Astrocyte (in vitro differentiated cells and primary cell): ENCODE data around the gene BTRC. TPM values are rescaled to one million over a fixed set of nuclear protein-coding genes. Genes with fewer than 3 reads are reported as not detected.

Source experiments
- DNase-seq: peaks from one replicate; pipeline ENCODE4 v3.0.0-alpha.2; 2010; ENCODE audit warnings: low read depth
- FAIRE-seq: peaks from 2 replicates; lab custom pipeline; 2011; peaks lifted over from hg19 to GRCh38; lab: Jason Lieb, UNC
- H2AFZ ChIP-seq: 2 replicates; pipeline ENCODE4 v1.6.0; 2012; ENCODE audit warnings: low read depth, low read length, inconsistent platforms
- H3K27ac ChIP-seq: 2 replicates; pipeline ENCODE4 v1.5.1; 2011; ENCODE audit warnings: low read depth, low read length, inconsistent platforms
- H3K27me3 ChIP-seq: 2 replicates; pipeline ENCODE4 v1.6.0; 2011; ENCODE audit warnings: low read length, inconsistent platforms; ENCODE audit not compliant: insufficient read depth
- H3K36me3 ChIP-seq: 2 replicates; pipeline ENCODE4 v1.5.1; 2011; ENCODE audit warnings: low read length, inconsistent platforms; ENCODE audit not compliant: insufficient read depth
- H3K4me1 ChIP-seq: 2 replicates; pipeline ENCODE4 v1.5.1; 2011; ENCODE audit warnings: low read length, inconsistent platforms; ENCODE audit not compliant: insufficient read depth
- H3K4me2 ChIP-seq: 2 replicates; pipeline ENCODE4 v1.6.0; 2012; ENCODE audit warnings: low read length, inconsistent platforms
- H3K4me3 ChIP-seq: 2 replicates; pipeline ENCODE4 v1.5.1; 2011; ENCODE audit warnings: low read depth, mild to moderate bottlenecking, low read length, inconsistent platforms; ENCODE audit not compliant: insufficient read depth
- H3K79me2 ChIP-seq: 2 replicates; pipeline ENCODE4 v1.6.0; 2012; ENCODE audit warnings: mild to moderate bottlenecking, low read length, inconsistent platforms; ENCODE audit not compliant: insufficient read depth
- H3K9ac ChIP-seq: 2 replicates; pipeline ENCODE4 v1.6.0; 2012; ENCODE audit warnings: mild to moderate bottlenecking, low read length, inconsistent platforms
- H3K9me3 ChIP-seq: 2 replicates; pipeline ENCODE4 v1.5.1; 2012; ENCODE audit warnings: low read depth, mild to moderate bottlenecking, low read length, inconsistent platforms; ENCODE audit not compliant: insufficient read depth
- H4K20me1 ChIP-seq: 2 replicates; pipeline ENCODE4 v1.6.0; 2012; ENCODE audit warnings: low read length, inconsistent platforms; ENCODE audit not compliant: insufficient read depth
- H3K27ac Mint-ChIP-seq: one replicate; pipeline ENCODE4 v1.8.0; 2021; ENCODE audit warnings: mild to moderate bottlenecking, mixed read lengths; ENCODE audit not compliant: unreplicated experiment
- H3K27me3 Mint-ChIP-seq: one replicate; pipeline ENCODE4 v1.8.0; 2021; ENCODE audit warnings: low read depth, mixed read lengths; ENCODE audit not compliant: unreplicated experiment
- H3K36me3 Mint-ChIP-seq: one replicate; pipeline ENCODE4 v1.8.0; 2021; ENCODE audit warnings: low read depth, mixed read lengths; ENCODE audit not compliant: unreplicated experiment
- H3K4me1 Mint-ChIP-seq: one replicate; pipeline ENCODE4 v1.8.0; 2021; ENCODE audit warnings: low read depth, mixed read lengths; ENCODE audit not compliant: unreplicated experiment
- H3K4me3 Mint-ChIP-seq: one replicate; pipeline ENCODE4 v1.8.0; 2021; ENCODE audit warnings: mild to moderate bottlenecking, moderate library complexity, mixed read lengths; ENCODE audit not compliant: unreplicated experiment
- H3K9me3 Mint-ChIP-seq: one replicate; pipeline ENCODE4 v1.8.0; 2021; ENCODE audit warnings: mild to moderate bottlenecking, mixed read lengths; ENCODE audit not compliant: unreplicated experiment
- CTCF ChIP-seq: IDR thresholded peaks from 2 replicates; pipeline ENCODE4 v1.5.1; 2011; ENCODE audit warnings: low read depth, mild to moderate bottlenecking, inconsistent platforms, low read length, moderate library complexity; ENCODE audit not compliant: insufficient read depth
- EZH2 ChIP-seq: IDR thresholded peaks from 2 replicates; pipeline ENCODE4 v1.6.1; 2012; ENCODE audit warnings: mild to moderate bottlenecking, low read length, inconsistent platforms; ENCODE audit not compliant: insufficient read depth
- total RNA-seq: library from RNA; stranded (reverse); gene quantifications from 2 replicates; pipeline ENCODE4 v1.2.1, GENCODE V29; 2021

BTRC gene
- total RNA-seq, 1 donor from 2014 or later: 33.3 TPM

DNA sequence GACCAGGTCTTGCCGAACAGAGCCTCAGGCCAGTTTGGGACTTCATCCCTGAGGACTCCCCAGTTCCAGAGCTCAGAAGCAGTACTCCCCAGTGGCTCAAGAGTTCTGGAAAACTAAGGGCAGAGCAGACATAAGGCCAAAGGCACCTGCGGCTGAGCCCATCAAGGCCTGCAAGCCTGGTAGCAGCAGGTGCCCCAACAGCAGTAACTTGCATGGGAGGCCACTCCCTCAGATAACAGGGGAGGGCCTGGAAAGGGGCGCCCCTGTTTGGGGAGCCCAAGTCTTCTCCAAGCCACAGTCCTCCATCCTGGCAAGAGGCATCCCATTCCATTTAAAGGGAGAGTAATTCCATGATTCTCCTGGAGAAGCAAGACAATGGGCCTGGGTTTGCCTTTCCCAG lies 221.1 kb downstream of the BTRC start:
- Histone ChIP-seq H3K9me3 (peaks cover 8% of the 10 kb centered on the region), H3K4me2 (no peak overlapping the region), H3K36me3 (no peaks in the 10 kb centered on the region), H3K4me3 (no peak overlapping the region), H3K27me3 (no peaks in the 10 kb centered on the region), H4K20me1 (no peaks in the 10 kb centered on the region), H3K27ac (no peak overlapping the region), H3K4me1 (peaks cover 6% of the 10 kb centered on the region), H3K79me2 (no peaks in the 10 kb centered on the region), H3K9ac (no peak overlapping the region), H2AFZ (no peak overlapping the region)
- DNase-seq (no peak), FAIRE-seq (no peak)
- Mint-ChIP-seq H3K4me3 (no peak overlapping the region), H3K4me1 (no peaks in the 10 kb centered on the region), H3K27me3 (peaks cover 19% of the 10 kb centered on the region), H3K36me3 (peaks cover 13% of the 10 kb centered on the region), H3K27ac (no peak overlapping the region), H3K9me3 (peaks cover 8% of the 10 kb centered on the region)
- TF ChIP-seq CTCF: no peak
- no peak for TF ChIP-seq EZH2

DNA sequence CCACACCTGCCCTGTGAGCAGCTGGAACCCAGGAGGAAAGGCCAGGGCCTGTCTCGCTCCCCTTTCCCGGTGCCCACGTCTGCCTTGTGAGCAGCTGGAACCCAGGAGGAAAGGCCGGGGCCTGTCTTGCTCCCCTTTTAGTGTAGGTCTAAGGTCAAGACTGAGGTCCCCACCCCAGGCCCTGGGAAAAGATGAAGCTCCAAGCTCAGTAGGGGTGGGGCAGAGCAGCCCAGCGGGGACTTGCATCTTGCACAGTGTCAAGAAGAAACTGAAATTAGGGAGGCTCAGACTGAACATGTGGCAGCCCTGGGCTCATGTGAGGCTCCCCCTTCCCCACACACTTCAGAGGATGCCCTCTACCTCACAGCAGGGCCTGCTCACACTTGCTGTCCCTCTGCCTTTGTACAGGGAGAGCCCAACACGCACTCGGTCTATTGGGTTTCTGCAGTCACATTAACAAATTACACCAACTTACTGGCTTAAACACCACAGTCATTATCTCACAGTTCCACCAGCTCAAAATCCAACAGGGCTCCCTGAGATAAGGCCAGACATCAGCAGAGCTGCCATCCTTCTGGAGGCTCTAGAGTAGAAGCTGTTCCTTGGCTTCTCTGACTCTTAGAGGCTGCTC lies 221.7 kb downstream of the BTRC start:
- no peak for DNase-seq
- no peak overlapping the region for H3K27ac Mint-ChIP-seq
- no peak overlapping the region for H3K4me3 ChIP-seq
- H3K9me3 ChIP-seq: peaks cover 8% of the 10 kb centered on the region
- FAIRE-seq: no peak
- H3K9me3 Mint-ChIP-seq: peaks cover 8% of the 10 kb centered on the region
- no peaks in the 10 kb centered on the region for H4K20me1 ChIP-seq
- H3K27me3 Mint-ChIP-seq: peaks cover 18% of the 10 kb centered on the region
- H3K9ac ChIP-seq: no peak overlapping the region
- no peak overlapping the region for H3K27ac ChIP-seq
- no peaks in the 10 kb centered on the region for H3K79me2 ChIP-seq
- no peak overlapping the region for H3K4me3 Mint-ChIP-seq
- no peak overlapping the region for H3K4me2 ChIP-seq
- peaks cover 3% of the 10 kb centered on the region for H3K4me1 ChIP-seq
- H3K4me1 Mint-ChIP-seq: no peaks in the 10 kb centered on the region
- peaks cover 14% of the 10 kb centered on the region for H3K36me3 Mint-ChIP-seq
- H3K27me3 ChIP-seq: no peaks in the 10 kb centered on the region
- TF ChIP-seq EZH2 (no peak), CTCF (no peak)
- H3K36me3 ChIP-seq: no peaks in the 10 kb centered on the region
- H2AFZ ChIP-seq: no peak overlapping the region

- H3K4me3 Mint-ChIP-seq: no peak overlapping the region
- no peak overlapping the region for H3K27ac Mint-ChIP-seq
- Histone ChIP-seq H3K36me3 (no peaks in the 10 kb centered on the region), H3K9me3 (peaks cover 8% of the 10 kb centered on the region), H3K4me2 (no peak overlapping the region), H3K79me2 (no peaks in the 10 kb centered on the region), H3K9ac (no peak overlapping the region), H3K27ac (no peak overlapping the region), H2AFZ (no peak overlapping the region), H3K27me3 (no peaks in the 10 kb centered on the region), H4K20me1 (no peaks in the 10 kb centered on the region), H3K4me3 (no peak overlapping the region), H3K4me1 (no peaks in the 10 kb centered on the region)
- peaks cover 12% of the 10 kb centered on the region for H3K27me3 Mint-ChIP-seq
- H3K36me3 Mint-ChIP-seq: peaks cover 14% of the 10 kb centered on the region
- FAIRE-seq: no peak
- no peaks in the 10 kb centered on the region for H3K4me1 Mint-ChIP-seq
- TF ChIP-seq EZH2 (no peak), CTCF (no peak)
- DNase-seq: no peak
- peaks cover 8% of the 10 kb centered on the region for H3K9me3 Mint-ChIP-seq
Observed at GRCh38 chr10:101576211-101576863, 222.4 kb downstream of the BTRC start.
